Astrocyte (in vitro differentiated cells and primary cell): ENCODE data around the gene PSKH1. TPM values are rescaled to one million over a fixed set of nuclear protein-coding genes. Genes with fewer than 3 reads are reported as not detected.
A peak's percentile ranks its signal among the peaks of the same experiment; 100 is the strongest.

ENCODE experiments used
- DNase-seq: peaks from one replicate; pipeline ENCODE4 v3.0.0-alpha.2; 2010; ENCODE audit warnings: low read depth
- FAIRE-seq: peaks from 2 replicates; lab custom pipeline; 2011; peaks lifted over from hg19 to GRCh38; lab: Jason Lieb, UNC
- H2AFZ ChIP-seq: 2 replicates; pipeline ENCODE4 v1.6.0; 2012; ENCODE audit warnings: low read depth, low read length, inconsistent platforms
- H3K27ac ChIP-seq: 2 replicates; pipeline ENCODE4 v1.5.1; 2011; ENCODE audit warnings: low read depth, low read length, inconsistent platforms
- H3K27me3 ChIP-seq: 2 replicates; pipeline ENCODE4 v1.6.0; 2011; ENCODE audit warnings: low read length, inconsistent platforms; ENCODE audit not compliant: insufficient read depth
- H3K36me3 ChIP-seq: 2 replicates; pipeline ENCODE4 v1.5.1; 2011; ENCODE audit warnings: low read length, inconsistent platforms; ENCODE audit not compliant: insufficient read depth
- H3K4me1 ChIP-seq: 2 replicates; pipeline ENCODE4 v1.5.1; 2011; ENCODE audit warnings: low read length, inconsistent platforms; ENCODE audit not compliant: insufficient read depth
- H3K4me2 ChIP-seq: 2 replicates; pipeline ENCODE4 v1.6.0; 2012; ENCODE audit warnings: low read length, inconsistent platforms
- H3K4me3 ChIP-seq: 2 replicates; pipeline ENCODE4 v1.5.1; 2011; ENCODE audit warnings: low read depth, mild to moderate bottlenecking, low read length, inconsistent platforms; ENCODE audit not compliant: insufficient read depth
- H3K79me2 ChIP-seq: 2 replicates; pipeline ENCODE4 v1.6.0; 2012; ENCODE audit warnings: mild to moderate bottlenecking, low read length, inconsistent platforms; ENCODE audit not compliant: insufficient read depth
- H3K9ac ChIP-seq: 2 replicates; pipeline ENCODE4 v1.6.0; 2012; ENCODE audit warnings: mild to moderate bottlenecking, low read length, inconsistent platforms
- H3K9me3 ChIP-seq: 2 replicates; pipeline ENCODE4 v1.5.1; 2012; ENCODE audit warnings: low read depth, mild to moderate bottlenecking, low read length, inconsistent platforms; ENCODE audit not compliant: insufficient read depth
- H4K20me1 ChIP-seq: 2 replicates; pipeline ENCODE4 v1.6.0; 2012; ENCODE audit warnings: low read length, inconsistent platforms; ENCODE audit not compliant: insufficient read depth
- H3K27ac Mint-ChIP-seq: one replicate; pipeline ENCODE4 v1.8.0; 2021; ENCODE audit warnings: mild to moderate bottlenecking, mixed read lengths; ENCODE audit not compliant: unreplicated experiment
- H3K27me3 Mint-ChIP-seq: one replicate; pipeline ENCODE4 v1.8.0; 2021; ENCODE audit warnings: low read depth, mixed read lengths; ENCODE audit not compliant: unreplicated experiment
- H3K36me3 Mint-ChIP-seq: one replicate; pipeline ENCODE4 v1.8.0; 2021; ENCODE audit warnings: low read depth, mixed read lengths; ENCODE audit not compliant: unreplicated experiment
- H3K4me1 Mint-ChIP-seq: one replicate; pipeline ENCODE4 v1.8.0; 2021; ENCODE audit warnings: low read depth, mixed read lengths; ENCODE audit not compliant: unreplicated experiment
- H3K4me3 Mint-ChIP-seq: one replicate; pipeline ENCODE4 v1.8.0; 2021; ENCODE audit warnings: mild to moderate bottlenecking, moderate library complexity, mixed read lengths; ENCODE audit not compliant: unreplicated experiment
- H3K9me3 Mint-ChIP-seq: one replicate; pipeline ENCODE4 v1.8.0; 2021; ENCODE audit warnings: mild to moderate bottlenecking, mixed read lengths; ENCODE audit not compliant: unreplicated experiment
- EZH2 ChIP-seq: IDR thresholded peaks from 2 replicates; pipeline ENCODE4 v1.6.1; 2012; ENCODE audit warnings: mild to moderate bottlenecking, low read length, inconsistent platforms; ENCODE audit not compliant: insufficient read depth
- total RNA-seq: library from RNA; stranded (reverse); gene quantifications from 2 replicates; pipeline ENCODE4 v1.2.1, GENCODE V29; 2021
- TF ChIP-seq, protein P1 (sequence below): IDR thresholded peaks from 2 replicates; pipeline ENCODE4 v1.5.1; 2011; ENCODE audit warnings: low read depth, mild to moderate bottlenecking, inconsistent platforms, low read length, moderate library complexity; ENCODE audit not compliant: insufficient read depth

PSKH1 gene
- total RNA-seq, 1 donor from 2014 or later = 27.3 TPM

- DNase-seq (no peak), FAIRE-seq (no peak)
- Mint-ChIP-seq H3K36me3 (peaks cover 14% of the 10 kb centered on the region), H3K4me1 (peaks cover 24% of the 10 kb centered on the region), H3K27me3 (peaks cover 7% of the 10 kb centered on the region), H3K9me3 (no peaks in the 10 kb centered on the region), H3K27ac (peak overlapping the region; percentile 99), H3K4me3 (peak overlapping the region; percentile 99)
- H3K9ac ChIP-seq = peak overlapping the region; percentile 100
- H3K9me3 ChIP-seq = no peaks in the 10 kb centered on the region
- H3K4me3 ChIP-seq = peak overlapping the region; percentile 100
- TF ChIP-seq, protein P1, sequence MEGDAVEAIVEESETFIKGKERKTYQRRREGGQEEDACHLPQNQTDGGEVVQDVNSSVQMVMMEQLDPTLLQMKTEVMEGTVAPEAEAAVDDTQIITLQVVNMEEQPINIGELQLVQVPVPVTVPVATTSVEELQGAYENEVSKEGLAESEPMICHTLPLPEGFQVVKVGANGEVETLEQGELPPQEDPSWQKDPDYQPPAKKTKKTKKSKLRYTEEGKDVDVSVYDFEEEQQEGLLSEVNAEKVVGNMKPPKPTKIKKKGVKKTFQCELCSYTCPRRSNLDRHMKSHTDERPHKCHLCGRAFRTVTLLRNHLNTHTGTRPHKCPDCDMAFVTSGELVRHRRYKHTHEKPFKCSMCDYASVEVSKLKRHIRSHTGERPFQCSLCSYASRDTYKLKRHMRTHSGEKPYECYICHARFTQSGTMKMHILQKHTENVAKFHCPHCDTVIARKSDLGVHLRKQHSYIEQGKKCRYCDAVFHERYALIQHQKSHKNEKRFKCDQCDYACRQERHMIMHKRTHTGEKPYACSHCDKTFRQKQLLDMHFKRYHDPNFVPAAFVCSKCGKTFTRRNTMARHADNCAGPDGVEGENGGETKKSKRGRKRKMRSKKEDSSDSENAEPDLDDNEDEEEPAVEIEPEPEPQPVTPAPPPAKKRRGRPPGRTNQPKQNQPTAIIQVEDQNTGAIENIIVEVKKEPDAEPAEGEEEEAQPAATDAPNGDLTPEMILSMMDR = no peak
- TF ChIP-seq EZH2 = no peak
- H3K27me3 ChIP-seq = no peaks in the 10 kb centered on the region
- peaks cover 41% of the 10 kb centered on the region for H3K4me1 ChIP-seq
- H3K27ac ChIP-seq = peak overlapping the region; percentile 92
- peak overlapping the region; percentile 100 for H3K4me2 ChIP-seq
- H4K20me1 ChIP-seq = peaks cover 70% of the 10 kb centered on the region
- H2AFZ ChIP-seq = no peak overlapping the region
- peaks cover 73% of the 10 kb centered on the region for H3K79me2 ChIP-seq
- H3K36me3 ChIP-seq = peaks cover 17% of the 10 kb centered on the region
Measured at GRCh38 chr16:67965668-67966548, 72.9 kb downstream of the PSKH1 start.

DNA sequence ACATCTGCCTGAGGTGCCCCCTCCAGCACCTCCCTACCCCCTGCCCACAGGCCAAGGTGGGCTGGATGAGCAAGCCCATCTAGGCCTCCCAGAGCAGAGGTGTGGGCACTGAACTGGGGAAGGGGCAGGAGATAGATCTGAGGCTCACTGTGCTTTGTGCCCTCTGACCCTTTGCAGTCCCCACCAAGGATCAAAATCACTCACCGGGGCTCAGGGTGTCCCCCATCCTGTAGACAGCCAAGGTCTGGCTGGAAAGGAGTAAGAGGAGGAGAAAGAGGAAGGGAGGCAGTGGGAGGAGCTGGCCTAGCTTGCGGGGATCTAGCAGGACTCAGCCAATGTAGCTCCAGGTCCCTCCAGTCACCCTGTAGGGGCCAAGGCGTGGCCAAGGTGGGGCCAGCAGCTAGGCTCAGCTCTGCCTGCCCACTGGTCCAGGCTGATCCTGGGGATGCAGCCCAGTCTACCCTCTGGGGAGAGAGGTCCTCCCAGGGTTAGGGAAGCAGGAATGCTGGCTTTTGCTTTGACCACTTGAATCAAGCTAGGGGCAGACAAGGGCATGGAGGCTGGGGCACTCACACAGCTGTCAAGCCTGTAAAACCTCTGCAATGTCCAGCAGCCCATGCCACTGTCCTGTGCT lies 73.6 kb downstream of the PSKH1 start:
- peak overlapping the region; percentile 99 for H3K4me3 Mint-ChIP-seq
- peaks cover 14% of the 10 kb centered on the region for H3K36me3 Mint-ChIP-seq
- FAIRE-seq (no peak), DNase-seq (peak; percentile 42)
- peaks cover 7% of the 10 kb centered on the region for H3K27me3 Mint-ChIP-seq
- H3K4me2 ChIP-seq = peak overlapping the region; percentile 100
- H2AFZ ChIP-seq = no peak overlapping the region
- peaks cover 41% of the 10 kb centered on the region for H3K4me1 ChIP-seq
- H4K20me1 ChIP-seq = peaks cover 62% of the 10 kb centered on the region
- H3K9me3 Mint-ChIP-seq = no peaks in the 10 kb centered on the region
- H3K79me2 ChIP-seq = peaks cover 66% of the 10 kb centered on the region
- no peaks in the 10 kb centered on the region for H3K27me3 ChIP-seq
- TF ChIP-seq EZH2 = no peak
- TF ChIP-seq, protein P1 = no peak
- peak overlapping the region; percentile 100 for H3K9ac ChIP-seq
- peaks cover 24% of the 10 kb centered on the region for H3K4me1 Mint-ChIP-seq
- H3K27ac Mint-ChIP-seq = peak overlapping the region; percentile 99
- peaks cover 9% of the 10 kb centered on the region for H3K36me3 ChIP-seq
- H3K9me3 ChIP-seq = no peaks in the 10 kb centered on the region
- peak overlapping the region; percentile 92 for H3K27ac ChIP-seq
- H3K4me3 ChIP-seq = peak overlapping the region; percentile 100
